Erythroblast (primary cell): ENCODE results near the gene IKZF3.

Experiments
- GATA1 ChIP-seq: IDR thresholded peaks from 2 replicates; pipeline ENCODE4 v1.6.1; 2011; ENCODE audit warnings: low read depth, mild to moderate bottlenecking, control low read depth, low read length, moderate library complexity
- POLR2A ChIP-seq: IDR thresholded peaks from 2 replicates; pipeline ENCODE4 v1.6.1; 2011; ENCODE audit warnings: mild to moderate bottlenecking, low read length

DNA sequence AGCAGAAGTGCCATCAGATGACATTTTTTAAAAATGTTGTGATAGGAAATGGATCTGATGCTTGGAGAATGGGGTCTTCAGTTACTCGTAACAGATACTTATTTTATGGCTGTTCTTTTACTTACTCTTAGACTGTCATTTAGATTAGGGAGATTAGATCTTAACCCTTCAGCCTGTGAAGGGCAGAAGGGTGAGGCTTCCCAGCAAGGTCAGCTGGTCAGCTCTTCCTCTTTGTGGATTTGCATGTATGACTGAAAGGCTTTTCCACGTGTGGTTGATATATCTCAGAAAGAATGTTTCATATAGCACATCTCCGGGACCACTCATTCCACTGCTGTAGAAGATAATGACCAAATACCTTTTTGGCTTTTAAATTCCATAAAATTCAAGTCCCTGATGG lies 98.9 kb downstream of the IKZF3 start:
- TF ChIP-seq POLR2A (no peak), GATA1 (no peak)
